ENCODE data around the gene OLFM2. TPM values are rescaled to one million over a fixed set of nuclear protein-coding genes. Genes with fewer than 3 reads are reported as not detected.
A peak's percentile ranks its signal among the peaks of the same experiment; 100 is the strongest.

The OLFM2 gene
- total and polyA plus RNA-seq, 9 of the 15 experiments (the other 6 are each of a cell fraction or from before 2014, with no cell fraction given): 0.10 to 0.33 (median 0.23) TPM; not detected in 4

GRCh38 chr19:9827289-9828238, 108.8 kb downstream of the OLFM2 start, which contains the start of gene UBL5 (continued):
- TF ChIP-seq, protein P1, sequence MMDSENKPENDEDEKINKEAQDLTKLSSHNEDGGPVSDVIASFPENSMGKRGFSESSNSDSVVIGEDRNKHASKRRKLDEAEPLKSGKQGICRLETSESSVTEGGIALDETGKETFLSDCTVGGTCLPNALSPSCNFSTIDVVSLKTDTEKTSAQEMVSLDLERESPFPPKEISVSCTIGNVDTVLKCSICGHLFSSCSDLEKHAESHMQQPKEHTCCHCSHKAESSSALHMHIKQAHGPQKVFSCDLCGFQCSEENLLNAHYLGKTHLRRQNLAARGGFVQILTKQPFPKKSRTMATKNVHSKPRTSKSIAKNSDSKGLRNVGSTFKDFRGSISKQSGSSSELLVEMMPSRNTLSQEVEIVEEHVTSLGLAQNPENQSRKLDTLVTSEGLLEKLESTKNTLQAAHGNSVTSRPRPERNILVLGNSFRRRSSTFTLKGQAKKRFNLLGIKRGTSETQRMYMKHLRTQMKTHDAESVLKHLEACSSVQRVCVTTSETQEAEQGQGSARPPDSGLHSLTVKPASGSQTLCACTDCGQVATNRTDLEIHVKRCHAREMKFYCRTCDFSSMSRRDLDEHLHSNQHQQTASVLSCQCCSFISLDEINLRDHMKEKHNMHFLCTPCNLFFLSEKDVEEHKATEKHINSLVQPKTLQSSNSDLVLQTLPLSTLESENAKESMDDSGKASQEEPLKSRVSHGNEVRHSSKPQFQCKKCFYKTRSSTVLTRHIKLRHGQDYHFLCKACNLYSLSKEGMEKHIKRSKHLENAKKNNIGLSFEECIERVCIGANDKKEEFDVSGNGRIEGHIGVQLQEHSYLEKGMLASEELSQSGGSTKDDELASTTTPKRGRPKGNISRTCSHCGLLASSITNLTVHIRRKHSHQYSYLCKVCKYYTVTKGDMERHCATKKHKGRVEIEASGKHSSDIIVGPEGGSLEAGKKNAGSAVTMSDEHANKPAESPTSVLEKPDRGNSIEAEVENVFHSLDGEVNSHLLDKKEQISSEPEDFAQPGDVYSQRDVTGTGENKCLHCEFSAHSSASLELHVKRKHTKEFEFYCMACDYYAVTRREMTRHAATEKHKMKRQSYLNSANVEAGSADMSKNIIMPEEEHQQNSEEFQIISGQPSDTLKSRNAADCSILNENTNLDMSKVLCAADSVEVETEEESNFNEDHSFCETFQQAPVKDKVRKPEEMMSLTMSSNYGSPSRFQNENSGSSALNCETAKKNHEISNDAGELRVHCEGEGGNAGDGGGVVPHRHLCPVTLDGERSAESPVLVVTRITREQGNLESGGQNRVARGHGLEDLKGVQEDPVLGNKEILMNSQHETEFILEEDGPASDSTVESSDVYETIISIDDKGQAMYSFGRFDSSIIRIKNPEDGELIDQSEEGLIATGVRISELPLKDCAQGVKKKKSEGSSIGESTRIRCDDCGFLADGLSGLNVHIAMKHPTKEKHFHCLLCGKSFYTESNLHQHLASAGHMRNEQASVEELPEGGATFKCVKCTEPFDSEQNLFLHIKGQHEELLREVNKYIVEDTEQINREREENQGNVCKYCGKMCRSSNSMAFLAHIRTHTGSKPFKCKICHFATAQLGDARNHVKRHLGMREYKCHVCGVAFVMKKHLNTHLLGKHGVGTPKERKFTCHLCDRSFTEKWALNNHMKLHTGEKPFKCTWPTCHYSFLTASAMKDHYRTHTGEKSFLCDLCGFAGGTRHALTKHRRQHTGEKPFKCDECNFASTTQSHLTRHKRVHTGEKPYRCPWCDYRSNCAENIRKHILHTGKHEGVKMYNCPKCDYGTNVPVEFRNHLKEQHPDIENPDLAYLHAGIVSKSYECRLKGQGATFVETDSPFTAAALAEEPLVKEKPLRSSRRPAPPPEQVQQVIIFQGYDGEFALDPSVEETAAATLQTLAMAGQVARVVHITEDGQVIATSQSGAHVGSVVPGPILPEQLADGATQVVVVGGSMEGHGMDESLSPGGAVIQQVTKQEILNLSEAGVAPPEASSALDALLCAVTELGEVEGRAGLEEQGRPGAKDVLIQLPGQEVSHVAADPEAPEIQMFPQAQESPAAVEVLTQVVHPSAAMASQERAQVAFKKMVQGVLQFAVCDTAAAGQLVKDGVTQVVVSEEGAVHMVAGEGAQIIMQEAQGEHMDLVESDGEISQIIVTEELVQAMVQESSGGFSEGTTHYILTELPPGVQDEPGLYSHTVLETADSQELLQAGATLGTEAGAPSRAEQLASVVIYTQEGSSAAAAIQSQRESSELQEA (IDR thresholded peaks at IDR 0.05; ENCODE audit: low read depth): no peak
- TF ChIP-seq, protein P2, sequence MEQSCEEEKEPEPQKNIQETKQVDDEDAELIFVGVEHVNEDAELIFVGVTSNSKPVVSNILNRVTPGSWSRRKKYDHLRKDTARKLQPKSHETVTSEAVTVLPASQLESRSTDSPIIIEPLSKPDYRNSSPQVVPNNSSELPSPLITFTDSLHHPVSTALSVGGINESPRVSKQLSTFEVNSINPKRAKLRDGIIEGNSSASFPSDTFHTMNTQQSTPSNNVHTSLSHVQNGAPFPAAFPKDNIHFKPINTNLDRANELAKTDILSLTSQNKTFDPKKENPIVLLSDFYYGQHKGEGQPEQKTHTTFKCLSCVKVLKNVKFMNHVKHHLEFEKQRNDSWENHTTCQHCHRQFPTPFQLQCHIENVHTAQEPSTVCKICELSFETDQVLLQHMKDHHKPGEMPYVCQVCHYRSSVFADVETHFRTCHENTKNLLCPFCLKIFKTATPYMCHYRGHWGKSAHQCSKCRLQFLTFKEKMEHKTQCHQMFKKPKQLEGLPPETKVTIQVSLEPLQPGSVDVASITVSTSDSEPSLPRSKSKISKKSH (CRISPR knock-in tag; IDR thresholded peaks at IDR 0.05): no peak
- TF ChIP-seq DPF2 (IDR thresholded peaks at IDR 0.05) (no peak), FUS (optimal IDR thresholded peaks at IDR 0.05; ENCODE audit: low read depth, low read length) (no peak), NR2C2 (CRISPR knock-in tag; IDR thresholded peaks at IDR 0.05) (peak; percentile 97), NR2C2 (tag; IDR thresholded peaks at IDR 0.05) (peak; percentile 100), FOS (IDR thresholded peaks at IDR 0.05; ENCODE audit: extremely low read depth, insufficient read length) (no peak), ZNF12 (CRISPR knock-in tag; IDR thresholded peaks at IDR 0.05) (0 out of 2 replicates have a peak, but pooled peaks have one; percentile 48), ZNF175 (CRISPR knock-in tag; IDR thresholded peaks at IDR 0.05; ENCODE audit: low read depth) (no peak)
- TF ChIP-seq, protein P3, sequence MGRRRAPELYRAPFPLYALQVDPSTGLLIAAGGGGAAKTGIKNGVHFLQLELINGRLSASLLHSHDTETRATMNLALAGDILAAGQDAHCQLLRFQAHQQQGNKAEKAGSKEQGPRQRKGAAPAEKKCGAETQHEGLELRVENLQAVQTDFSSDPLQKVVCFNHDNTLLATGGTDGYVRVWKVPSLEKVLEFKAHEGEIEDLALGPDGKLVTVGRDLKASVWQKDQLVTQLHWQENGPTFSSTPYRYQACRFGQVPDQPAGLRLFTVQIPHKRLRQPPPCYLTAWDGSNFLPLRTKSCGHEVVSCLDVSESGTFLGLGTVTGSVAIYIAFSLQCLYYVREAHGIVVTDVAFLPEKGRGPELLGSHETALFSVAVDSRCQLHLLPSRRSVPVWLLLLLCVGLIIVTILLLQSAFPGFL (CRISPR knock-in tag; IDR thresholded peaks at IDR 0.05): no peak
- TF ChIP-seq, protein P4, sequence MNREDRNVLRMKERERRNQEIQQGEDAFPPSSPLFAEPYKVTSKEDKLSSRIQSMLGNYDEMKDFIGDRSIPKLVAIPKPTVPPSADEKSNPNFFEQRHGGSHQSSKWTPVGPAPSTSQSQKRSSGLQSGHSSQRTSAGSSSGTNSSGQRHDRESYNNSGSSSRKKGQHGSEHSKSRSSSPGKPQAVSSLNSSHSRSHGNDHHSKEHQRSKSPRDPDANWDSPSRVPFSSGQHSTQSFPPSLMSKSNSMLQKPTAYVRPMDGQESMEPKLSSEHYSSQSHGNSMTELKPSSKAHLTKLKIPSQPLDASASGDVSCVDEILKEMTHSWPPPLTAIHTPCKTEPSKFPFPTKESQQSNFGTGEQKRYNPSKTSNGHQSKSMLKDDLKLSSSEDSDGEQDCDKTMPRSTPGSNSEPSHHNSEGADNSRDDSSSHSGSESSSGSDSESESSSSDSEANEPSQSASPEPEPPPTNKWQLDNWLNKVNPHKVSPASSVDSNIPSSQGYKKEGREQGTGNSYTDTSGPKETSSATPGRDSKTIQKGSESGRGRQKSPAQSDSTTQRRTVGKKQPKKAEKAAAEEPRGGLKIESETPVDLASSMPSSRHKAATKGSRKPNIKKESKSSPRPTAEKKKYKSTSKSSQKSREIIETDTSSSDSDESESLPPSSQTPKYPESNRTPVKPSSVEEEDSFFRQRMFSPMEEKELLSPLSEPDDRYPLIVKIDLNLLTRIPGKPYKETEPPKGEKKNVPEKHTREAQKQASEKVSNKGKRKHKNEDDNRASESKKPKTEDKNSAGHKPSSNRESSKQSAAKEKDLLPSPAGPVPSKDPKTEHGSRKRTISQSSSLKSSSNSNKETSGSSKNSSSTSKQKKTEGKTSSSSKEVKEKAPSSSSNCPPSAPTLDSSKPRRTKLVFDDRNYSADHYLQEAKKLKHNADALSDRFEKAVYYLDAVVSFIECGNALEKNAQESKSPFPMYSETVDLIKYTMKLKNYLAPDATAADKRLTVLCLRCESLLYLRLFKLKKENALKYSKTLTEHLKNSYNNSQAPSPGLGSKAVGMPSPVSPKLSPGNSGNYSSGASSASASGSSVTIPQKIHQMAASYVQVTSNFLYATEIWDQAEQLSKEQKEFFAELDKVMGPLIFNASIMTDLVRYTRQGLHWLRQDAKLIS (CRISPR knock-in tag; IDR thresholded peaks at IDR 0.05): 0 out of 2 replicates have a peak, but pooled peaks have one; percentile 6
